Suprapubic skin (tissue), 4 donors: Measurements from ENCODE around the gene ARMC12. TPM values are rescaled to one million over a fixed set of nuclear protein-coding genes. Genes with fewer than 3 reads are reported as not detected.

Source experiments
- DNase-seq, 2 donors: peaks; one replicate each; pipeline ENCODE4 v3.0.0-alpha.2; 2019; ENCODE audit warnings: low spot score in 2 of 2
- H3K27ac ChIP-seq: fragments of 200-600 bp; sonication (generic); one replicate; pipeline ENCODE4 v1.5.1; 2019
- H3K27me3 ChIP-seq: fragments of 200-600 bp; sonication (generic); one replicate; pipeline ENCODE4 v1.5.1; 2019
- H3K36me3 ChIP-seq: fragments of 200-600 bp; sonication (generic); one replicate; pipeline ENCODE4 v1.5.1; 2019
- H3K4me1 ChIP-seq: fragments of 200-600 bp; sonication (generic); one replicate; pipeline ENCODE4 v1.5.1; 2019
- H3K4me3 ChIP-seq: fragments of 200-600 bp; sonication (generic); one replicate; pipeline ENCODE4 v1.5.1; 2019; ENCODE audit warnings: mild to moderate bottlenecking
- H3K9me3 ChIP-seq: fragments of 200-600 bp; sonication (generic); one replicate; pipeline ENCODE4 v1.5.1; 2019
- EP300 ChIP-seq: sonication (generic); formaldehyde crosslinking; IDR thresholded peaks from one replicate; pipeline ENCODE4 v1.6.1; 2017; ENCODE audit warnings: antibody characterized with exemption
- POLR2A ChIP-seq, 2 donors: fragments of 450-650 bp; IDR thresholded peaks; one replicate each; pipeline ENCODE4 v1.6.1; 2017; ENCODE audit warnings: antibody characterized with exemption in 2 of 2, mild to moderate bottlenecking in 2 of 2, moderate library complexity in 2 of 2
- POLR2AphosphoS5 ChIP-seq, 3 donors: sonication (generic); formaldehyde crosslinking; IDR thresholded peaks; one replicate each; pipeline ENCODE4 v1.6.1; 2017; ENCODE audit warnings: antibody characterized with exemption in 3 of 3
- WGBS: methylation state at CpG from one replicate; pipeline ENCODE4 v1.1.5; 2018; 5-methylcytosine and 5-hydroxymethylcytosine counted together
- total RNA-seq, 4 donors: library from RNA; depleted of rRNA; stranded (reverse); fragments of >200 nt; gene quantifications; one replicate each; pipeline ENCODE4 v1.1.0, GENCODE V29; 2016
- TF ChIP-seq, protein P1 (sequence below), 2 donors: fragments of 200-600 bp in 1 of 2; fragments of 450-650 bp in 1 of 2; sonication (generic) in 1 of 2; IDR thresholded peaks; one replicate each; pipeline ENCODE4 v1.5.1; 2016 to 2019; ENCODE audit warnings: antibody characterized with exemption in 2 of 2, mild to moderate bottlenecking in 1 of 2, moderate library complexity in 1 of 2

ARMC12 gene
- total RNA-seq, 4 donors from 2014 or later = 0.53 to 1.2 (median 0.55) TPM; not detected in 1

DNA sequence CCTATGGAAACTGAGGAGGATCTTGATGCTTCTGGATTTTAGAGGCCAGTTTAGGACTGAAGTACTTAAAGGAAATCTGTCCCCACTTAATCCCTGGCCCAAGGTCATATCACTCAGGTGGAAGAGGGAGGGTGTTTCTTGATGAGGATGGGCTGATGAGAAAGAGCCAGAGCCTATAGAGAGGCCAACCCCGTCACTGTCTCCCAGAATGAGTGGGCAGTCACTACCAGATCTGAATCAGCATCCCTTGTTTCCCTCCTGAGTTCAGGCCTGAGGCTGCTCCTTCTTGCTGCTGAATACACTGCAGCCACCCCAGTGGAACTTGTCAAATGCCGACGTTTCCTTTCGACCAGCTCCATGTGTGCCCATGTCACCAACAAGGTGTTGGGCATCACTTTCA is 14.8 kb downstream of the ARMC12 start:
- H3K4me1 ChIP-seq = no peaks in the 10 kb centered on the region
- WGBS = 83% methylated on average over 4 of the region's 4 CpGs
- no peaks in the 10 kb centered on the region for H3K36me3 ChIP-seq
- H3K27ac ChIP-seq = no peak overlapping the region
- H3K4me3 ChIP-seq = no peak overlapping the region
- DNase-seq = peak in 1 of 2 donors; percentile 28
- TF ChIP-seq POLR2A (IDR thresholded peaks at IDR 0.05) (no peak), EP300 (no peak), POLR2AphosphoS5 (IDR thresholded peaks at IDR 0.05) (no peak)
- TF ChIP-seq, protein P1, sequence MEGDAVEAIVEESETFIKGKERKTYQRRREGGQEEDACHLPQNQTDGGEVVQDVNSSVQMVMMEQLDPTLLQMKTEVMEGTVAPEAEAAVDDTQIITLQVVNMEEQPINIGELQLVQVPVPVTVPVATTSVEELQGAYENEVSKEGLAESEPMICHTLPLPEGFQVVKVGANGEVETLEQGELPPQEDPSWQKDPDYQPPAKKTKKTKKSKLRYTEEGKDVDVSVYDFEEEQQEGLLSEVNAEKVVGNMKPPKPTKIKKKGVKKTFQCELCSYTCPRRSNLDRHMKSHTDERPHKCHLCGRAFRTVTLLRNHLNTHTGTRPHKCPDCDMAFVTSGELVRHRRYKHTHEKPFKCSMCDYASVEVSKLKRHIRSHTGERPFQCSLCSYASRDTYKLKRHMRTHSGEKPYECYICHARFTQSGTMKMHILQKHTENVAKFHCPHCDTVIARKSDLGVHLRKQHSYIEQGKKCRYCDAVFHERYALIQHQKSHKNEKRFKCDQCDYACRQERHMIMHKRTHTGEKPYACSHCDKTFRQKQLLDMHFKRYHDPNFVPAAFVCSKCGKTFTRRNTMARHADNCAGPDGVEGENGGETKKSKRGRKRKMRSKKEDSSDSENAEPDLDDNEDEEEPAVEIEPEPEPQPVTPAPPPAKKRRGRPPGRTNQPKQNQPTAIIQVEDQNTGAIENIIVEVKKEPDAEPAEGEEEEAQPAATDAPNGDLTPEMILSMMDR (IDR thresholded peaks at IDR 0.05) = no peak
- no peaks in the 10 kb centered on the region for H3K27me3 ChIP-seq
- H3K9me3 ChIP-seq = no peaks in the 10 kb centered on the region

- Histone ChIP-seq H3K27ac (no peak overlapping the region), H3K9me3 (no peaks in the 10 kb centered on the region), H3K27me3 (no peaks in the 10 kb centered on the region), H3K36me3 (no peaks in the 10 kb centered on the region), H3K4me3 (no peak overlapping the region), H3K4me1 (no peaks in the 10 kb centered on the region)
- TF ChIP-seq, protein P1 (IDR thresholded peaks at IDR 0.05) = no peak
- TF ChIP-seq EP300 (no peak), POLR2A (IDR thresholded peaks at IDR 0.05) (no peak), POLR2AphosphoS5 (IDR thresholded peaks at IDR 0.05) (no peak)
- DNase-seq = peak in 1 of 2 donors; percentile 1
- 87% methylated on average over 4 of the region's 4 CpGs for WGBS
These were observed 15.5 kb downstream of the ARMC12 start for GRCh38 chr6:35752330-35752729.

- 73% methylated on average over 6 of the region's 6 CpGs for WGBS
- no peak overlapping the region for H3K4me3 ChIP-seq
- no peaks in the 10 kb centered on the region for H3K36me3 ChIP-seq
- no peaks in the 10 kb centered on the region for H3K9me3 ChIP-seq
- no peaks in the 10 kb centered on the region for H3K4me1 ChIP-seq
- H3K27me3 ChIP-seq = no peaks in the 10 kb centered on the region
- TF ChIP-seq POLR2A (IDR thresholded peaks at IDR 0.05) (no peak), EP300 (no peak), POLR2AphosphoS5 (IDR thresholded peaks at IDR 0.05) (no peak)
- TF ChIP-seq, protein P1 (IDR thresholded peaks at IDR 0.05) = no peak
- H3K27ac ChIP-seq = no peak overlapping the region
- DNase-seq = no peak
These were observed 17.8 kb downstream of the ARMC12 start for GRCh38 chr6:35754452-35755277.

GRCh38 chr6:35755278-35755924 is 18.6 kb downstream of the ARMC12 start:
- no peaks in the 10 kb centered on the region for H3K9me3 ChIP-seq
- TF ChIP-seq EP300 (no peak), POLR2AphosphoS5 (IDR thresholded peaks at IDR 0.05) (no peak), POLR2A (IDR thresholded peaks at IDR 0.05) (no peak)
- H3K27me3 ChIP-seq = peaks cover 6% of the 10 kb centered on the region
- H3K4me1 ChIP-seq = no peaks in the 10 kb centered on the region
- 41% methylated on average over 3 of the region's 3 CpGs for WGBS
- no peak overlapping the region for H3K4me3 ChIP-seq
- no peaks in the 10 kb centered on the region for H3K36me3 ChIP-seq
- H3K27ac ChIP-seq = no peak overlapping the region
- no peak for DNase-seq

DNA sequence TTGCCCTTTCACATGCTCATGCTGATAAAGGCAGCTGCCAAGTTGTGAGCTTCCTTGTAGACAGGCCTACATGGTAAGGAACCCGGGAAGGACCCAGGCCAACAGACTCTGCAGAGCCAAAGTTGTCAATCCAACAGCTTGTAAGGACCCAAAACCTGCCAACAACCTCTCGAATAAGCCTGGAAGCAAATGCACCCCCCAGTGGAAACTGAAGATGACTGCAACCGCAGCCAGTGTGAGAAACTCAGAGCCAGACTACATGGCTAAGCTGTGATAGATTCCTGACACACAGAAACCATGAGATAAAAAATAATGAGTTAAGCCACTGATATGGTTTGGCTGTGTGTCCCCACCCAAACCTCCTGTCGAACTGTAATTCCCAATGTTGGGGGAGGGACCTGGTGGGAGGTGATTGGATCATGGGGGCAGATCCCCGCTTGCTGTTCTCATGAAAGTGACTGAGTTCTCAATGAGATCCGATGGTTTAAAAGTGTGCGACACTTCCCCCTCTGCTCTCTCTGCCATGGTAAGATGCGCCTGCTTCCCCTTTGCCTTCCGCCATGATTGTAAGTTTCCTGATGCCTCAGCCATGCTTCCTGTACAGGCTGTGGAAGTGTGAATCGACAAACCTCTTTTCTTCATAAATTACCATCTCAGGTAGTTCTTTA is 20.8 kb downstream of the ARMC12 start:
- peaks cover 27% of the 10 kb centered on the region for H3K27me3 ChIP-seq
- TF ChIP-seq, protein P1 (IDR thresholded peaks at IDR 0.05) = no peak
- TF ChIP-seq EP300 = no peak
- TF ChIP-seq POLR2A (IDR thresholded peaks at IDR 0.05) = no peak
- TF ChIP-seq POLR2AphosphoS5 (IDR thresholded peaks at IDR 0.05) = no peak
- WGBS = 63% methylated on average over 10 of the region's 10 CpGs

More for the DNA sequence above, 20.8 kb downstream of the ARMC12 start:
- Histone ChIP-seq H3K36me3 (no peaks in the 10 kb centered on the region), H3K9me3 (no peaks in the 10 kb centered on the region), H3K4me3 (no peak overlapping the region), H3K27ac (no peak overlapping the region), H3K4me1 (no peaks in the 10 kb centered on the region)
- DNase-seq = no peak
